SK-N-MC (cell line): Measurements from ENCODE around the gene CBFA2T2.
A peak's percentile ranks its signal among the peaks of the same experiment; 100 is the strongest.

Experiments used
- DNase-seq: peaks from one replicate; pipeline ENCODE4 v3.0.0-alpha.2; 2011; ENCODE audit warnings: low read depth, low spot score
- H3K27ac ChIP-seq: fragments of 200-600 bp; sonication (generic); 2 replicates; pipeline ENCODE4 v1.5.1; 2016; ENCODE audit warnings: mixed run types
- H3K36me3 ChIP-seq: fragments of 200-600 bp; sonication (generic); 2 replicates; pipeline ENCODE4 v1.6.1; 2017; ENCODE audit warnings: antibody characterized with exemption, low read length, mixed read lengths; ENCODE audit not compliant: insufficient read depth
- H3K4me3 ChIP-seq: fragments of 200-600 bp; sonication (generic); 2 replicates; pipeline ENCODE4 v1.5.1; 2016
- H3K9ac ChIP-seq: fragments of 200-600 bp; sonication (generic); 2 replicates; pipeline ENCODE4 v1.8.0; 2017; ENCODE audit warnings: mixed run types, mixed read lengths; ENCODE audit not compliant: insufficient read length
- H3K9me3 ChIP-seq: fragments of 200-600 bp; sonication (generic); 2 replicates; pipeline ENCODE4 v1.6.1; 2017; ENCODE audit warnings: low read depth, mild to moderate bottlenecking, antibody characterized with exemption, low read length, moderate library complexity, mixed read lengths
- EZH2 ChIP-seq: fragments of 200-600 bp; sonication (generic); IDR thresholded peaks from one replicate; pipeline ENCODE4 v1.6.1; 2017; ENCODE audit warnings: antibody characterized with exemption
- FOXP2 ChIP-seq: optimal IDR thresholded peaks from 2 replicates; pipeline ENCODE3; 2011; ENCODE audit warnings: mild to moderate bottlenecking, moderate library complexity; ENCODE audit not compliant: insufficient read depth; ENCODE audit errors: extremely low read length, control extremely low read depth
- POLR2AphosphoS5 ChIP-seq: IDR thresholded peaks from 2 replicates; pipeline ENCODE4 v1.6.1; 2012; ENCODE audit warnings: mild to moderate bottlenecking, low read depth, low read length, borderline replicate concordance

Gene CBFA2T2

GRCh38 chr20:33669224-33669623 lies 179.3 kb downstream of the CBFA2T2 start:
- Histone ChIP-seq H3K9me3 (no peaks in the 10 kb centered on the region), H3K9ac (no peak overlapping the region), H3K4me3 (no peak overlapping the region), H3K27ac (no peak overlapping the region), H3K36me3 (peaks cover 7% of the 10 kb centered on the region)
- DNase-seq, result no peak
- no peak for TF ChIP-seq EZH2
- no peak for TF ChIP-seq POLR2AphosphoS5
- TF ChIP-seq FOXP2, result no peak

GRCh38 chr20:33669873-33670640 lies 180.2 kb downstream of the CBFA2T2 start:
- Histone ChIP-seq H3K36me3 (peaks cover 7% of the 10 kb centered on the region), H3K9ac (no peak overlapping the region), H3K9me3 (no peaks in the 10 kb centered on the region), H3K4me3 (no peak overlapping the region), H3K27ac (no peak overlapping the region)
- DNase-seq, result no peak
- TF ChIP-seq POLR2AphosphoS5, result no peak

GRCh38 chr20:33670715-33671499 lies 181.0 kb downstream of the CBFA2T2 start:
- Histone ChIP-seq H3K27ac (no peak overlapping the region), H3K4me3 (no peak overlapping the region), H3K36me3 (peaks cover 7% of the 10 kb centered on the region), H3K9ac (no peak overlapping the region), H3K9me3 (no peaks in the 10 kb centered on the region)
- TF ChIP-seq FOXP2 (no peak), POLR2AphosphoS5 (no peak), EZH2 (no peak)
- DNase-seq, result no peak

GRCh38 chr20:33671573-33672288 lies 181.8 kb downstream of the CBFA2T2 start:
- no peaks in the 10 kb centered on the region for H3K9me3 ChIP-seq
- H3K4me3 ChIP-seq, result no peak overlapping the region
- no peak overlapping the region for H3K9ac ChIP-seq
- H3K36me3 ChIP-seq, result peaks cover 7% of the 10 kb centered on the region
- TF ChIP-seq POLR2AphosphoS5, result no peak
- no peak for TF ChIP-seq EZH2
- no peak overlapping the region for H3K27ac ChIP-seq
- no peak for DNase-seq

- Histone ChIP-seq H3K27ac (no peak overlapping the region), H3K4me3 (peak overlapping the region; percentile 87), H3K9me3 (no peaks in the 10 kb centered on the region), H3K36me3 (peaks cover 12% of the 10 kb centered on the region), H3K9ac (peak overlapping the region; percentile 87)
- no peak for TF ChIP-seq EZH2
- TF ChIP-seq FOXP2, result no peak
- TF ChIP-seq POLR2AphosphoS5, result peak; percentile 25; the same call in 1 of the 2 replicates
- DNase-seq, result no peak
Observed at GRCh38 chr20:33672426-33673113, 182.7 kb downstream of the CBFA2T2 start.

- DNase-seq, result no peak
- TF ChIP-seq EZH2 (no peak), POLR2AphosphoS5 (no peak), FOXP2 (no peak)
- Histone ChIP-seq H3K27ac (no peak overlapping the region), H3K36me3 (peaks cover 17% of the 10 kb centered on the region), H3K4me3 (peak overlapping the region; percentile 87), H3K9me3 (no peaks in the 10 kb centered on the region), H3K9ac (peak overlapping the region; percentile 87)
Observed at GRCh38 chr20:33673114-33673409, 183.2 kb downstream of the CBFA2T2 start.

- DNase-seq, result no peak
Observed at GRCh38 chr20:33673410-33674293, 183.8 kb downstream of the CBFA2T2 start.

More at GRCh38 chr20:33673410-33674293, 183.8 kb downstream of the CBFA2T2 start:
- Histone ChIP-seq H3K9ac (peak overlapping the region; percentile 87), H3K27ac (peak overlapping the region; percentile 46; the same call in 1 of the 2 replicates), H3K36me3 (peaks cover 18% of the 10 kb centered on the region), H3K9me3 (no peaks in the 10 kb centered on the region), H3K4me3 (peak overlapping the region; percentile 87)
- TF ChIP-seq FOXP2 (no peak), POLR2AphosphoS5 (no peak), EZH2 (no peak)
